Erythroblast (primary cell): ENCODE measurements around the gene ANKH.

ENCODE experiments used
- GATA1 ChIP-seq: IDR thresholded peaks from 2 replicates; pipeline ENCODE4 v1.6.1; 2011; ENCODE audit warnings: low read depth, mild to moderate bottlenecking, control low read depth, low read length, moderate library complexity
- POLR2A ChIP-seq: IDR thresholded peaks from 2 replicates; pipeline ENCODE4 v1.6.1; 2011; ENCODE audit warnings: mild to moderate bottlenecking, low read length

- TF ChIP-seq POLR2A (no peak), GATA1 (no peak)
Observed at GRCh38 chr5:14902826-14903560, 31.4 kb upstream of the ANKH start.
